Endometrium (tissue), 2 donors: Measurements from ENCODE around the gene MICAL3.
"Not testable (repeated sequence)": the region's sequence is repeated elsewhere in the genome, so short reads cannot be mapped to it uniquely, and the experiment has no call there.

Experiments
- FAIRE-seq: peaks from 2 replicates; lab custom pipeline; 2012; peaks lifted over from hg19 to GRCh38; lab: Jason Lieb, UNC
- donor health status: control.
- donor health status: control.

Gene MICAL3

GRCh38 chr22:17954200-17954859 is 70.0 kb downstream of the MICAL3 start:
- FAIRE-seq, result no peak

GRCh38 chr22:17953147-17953546 is 71.2 kb downstream of the MICAL3 start:
- no peak for FAIRE-seq

GRCh38 chr22:17952273-17952801 is 72.0 kb downstream of the MICAL3 start:
- no peak for FAIRE-seq

- FAIRE-seq, result no peak
Observed at GRCh38 chr22:17951315-17951714, 73.0 kb downstream of the MICAL3 start.

- FAIRE-seq, result no peak
Observed at GRCh38 chr22:17950651-17951214, 73.6 kb downstream of the MICAL3 start.

GRCh38 chr22:17949642-17950473 is 74.5 kb downstream of the MICAL3 start:
- no peak for FAIRE-seq

- no peak for FAIRE-seq
Observed at GRCh38 chr22:17948101-17948500, 76.3 kb downstream of the MICAL3 start.

- FAIRE-seq, result no peak
Observed at GRCh38 chr22:17946662-17947367, 77.5 kb downstream of the MICAL3 start.

- FAIRE-seq, result no peak
Observed at GRCh38 chr22:17945888-17946648, 78.3 kb downstream of the MICAL3 start.

GRCh38 chr22:17945156-17945887 is 79.0 kb downstream of the MICAL3 start:
- FAIRE-seq, result no peak

- FAIRE-seq, result no peak
Observed at GRCh38 chr22:17944256-17944655, 80.1 kb downstream of the MICAL3 start.

GRCh38 chr22:17943533-17944249 is 80.7 kb downstream of the MICAL3 start:
- no peak for FAIRE-seq

GRCh38 chr22:17942721-17943120 is 81.6 kb downstream of the MICAL3 start:
- no peak for FAIRE-seq

GRCh38 chr22:17941471-17942406 is 82.6 kb downstream of the MICAL3 start:
- no peak for FAIRE-seq

- no peak for FAIRE-seq
Observed at GRCh38 chr22:17939579-17939978, 84.8 kb downstream of the MICAL3 start.

- no peak for FAIRE-seq
Observed at GRCh38 chr22:17939011-17939410, 85.3 kb downstream of the MICAL3 start.

- FAIRE-seq, result no peak
Observed at GRCh38 chr22:17938484-17938924, 85.9 kb downstream of the MICAL3 start.

- not testable (repeated sequence) for FAIRE-seq
Observed at GRCh38 chr22:17932457-17932856, 91.9 kb downstream of the MICAL3 start.

GRCh38 chr22:17931400-17931825 is 92.9 kb downstream of the MICAL3 start:
- no peak for FAIRE-seq
